GM12864 (cell line): ENCODE results near the gene TMEM127.

Experiments
- DNase-seq: peaks from one replicate; pipeline ENCODE4 v3.0.0-alpha.2; 2011; ENCODE audit warnings: low read depth
- H3K4me3 ChIP-seq: 2 replicates; pipeline ENCODE4 v1.5.1; 2011; ENCODE audit warnings: mild to moderate bottlenecking, low read depth, low read length, control low read depth
- CTCF ChIP-seq: IDR thresholded peaks from 2 replicates; pipeline ENCODE4 v1.5.1; 2011; ENCODE audit warnings: low read depth, mild to moderate bottlenecking, moderate library complexity, low read length, control low read depth, inconsistent platforms; ENCODE audit errors: missing control alignments

Gene TMEM127

GRCh38 chr2:96204836-96205624 lies 60.8 kb downstream of the TMEM127 start:
- DNase-seq: no peak
- TF ChIP-seq CTCF: no peak
- H3K4me3 ChIP-seq: peak overlapping the region; percentile 26; the same call in 1 of the 2 replicates

- H3K4me3 ChIP-seq: peak overlapping the region; percentile 13
- no peak for DNase-seq
- TF ChIP-seq CTCF: no peak
These were observed 62.4 kb downstream of the TMEM127 start for GRCh38 chr2:96203130-96204028.

GRCh38 chr2:96202152-96202854 lies 63.5 kb downstream of the TMEM127 start:
- no peak for DNase-seq
- TF ChIP-seq CTCF: no peak
- no peak overlapping the region; the same call in 1 of the 2 replicates for H3K4me3 ChIP-seq

- no peak for TF ChIP-seq CTCF
- H3K4me3 ChIP-seq: no peak overlapping the region
- no peak for DNase-seq
These were observed 64.5 kb downstream of the TMEM127 start for GRCh38 chr2:96201338-96201737.

GRCh38 chr2:96198921-96199320 lies 66.9 kb downstream of the TMEM127 start:
- no peak for DNase-seq
- no peak overlapping the region for H3K4me3 ChIP-seq
- TF ChIP-seq CTCF: no peak
